B cell (primary cell): ENCODE results near the gene TMEM86B. TPM values are rescaled to one million over a fixed set of nuclear protein-coding genes. Genes with fewer than 3 reads are reported as not detected.

Experiments
- ATAC-seq: fragments of 200-7000 bp; cut with Tn5 transposase; one replicate; pipeline ENCODE4 v1.10.0; 2021; ENCODE audit warnings: low read depth, mild to moderate bottlenecking, moderate number of reproducible peaks, moderate library complexity
- CTCF ChIA-PET: fragments of 350-600 bp; sonication (Branson Sonifier 250); formaldehyde crosslinking; loops from one replicate; lab custom pipeline; 2021; ENCODE audit warnings: antibody characterized with exemption, inconsistent platforms; lab: Charles Lee
- POLR2A ChIA-PET: fragments of 350-600 bp; sonication (Branson Sonifier 250); formaldehyde crosslinking; loops from one replicate; lab custom pipeline; 2021; ENCODE audit warnings: antibody characterized with exemption; lab: Charles Lee
- DNase-seq: peaks from one replicate; pipeline ENCODE4 v3.0.0; 2013
- H2AFZ ChIP-seq: 2 replicates; pipeline ENCODE4 v1.6.1; 2012; ENCODE audit warnings: mild to moderate bottlenecking, low read depth, low read length; ENCODE audit not compliant: insufficient read depth, poor library complexity, severe bottlenecking
- H3K27ac ChIP-seq, 2 donors: 1 replicate in 1 of 2; 2 replicates in 1 of 2; pipeline ENCODE4 v1.5.1; 2012 to 2013; ENCODE audit warnings: low read length in 2 of 2, mild to moderate bottlenecking in 2 of 2, moderate library complexity in 1 of 2
- H3K27me3 ChIP-seq, 4 experiments: fragments of 200-600 bp in 1 of 4; sonication (generic) in 1 of 4; replicated peaks in 1 of 4; 1 replicate in 2 of 4; 2 replicates in 2 of 4; pipeline versions ENCODE4 v1.6.1 to v1.7.0; 2013 to 2016; ENCODE audit warnings: low read length in 3 of 4, mild to moderate bottlenecking in 2 of 4, mixed read lengths in 1 of 4, moderate library complexity in 1 of 4; ENCODE audit not compliant: insufficient read depth in 4 of 4, control insufficient read depth in 3 of 4; ENCODE audit errors: control extremely low read depth in 1 of 4
- H3K36me3 ChIP-seq, 2 experiments: replicated peaks in 1 of 2; 1 replicate in 1 of 2; 2 replicates in 1 of 2; pipeline versions ENCODE4 v1.6.1 to v1.7.1; 2013; ENCODE audit warnings: low read length in 1 of 2; ENCODE audit not compliant: insufficient read depth in 2 of 2, control insufficient read depth in 1 of 2; ENCODE audit errors: control extremely low read depth in 1 of 2, extremely low read depth in 1 of 2
- H3K4me1 ChIP-seq, 2 donors: fragments of 200-600 bp in 1 of 2; sonication (generic) in 1 of 2; 1 replicate in 1 of 2; 2 replicates in 1 of 2; pipeline versions ENCODE4 v1.5.1 to v1.6.1; 2013 to 2017; ENCODE audit warnings: low read length in 2 of 2; ENCODE audit not compliant: control insufficient read depth in 2 of 2, insufficient read depth in 2 of 2
- H3K4me2 ChIP-seq: replicated peaks from 2 replicates; pipeline ENCODE3; 2012; ENCODE audit warnings: mild to moderate bottlenecking, low read depth, low read length; ENCODE audit not compliant: poor library complexity, severe bottlenecking
- H3K4me3 ChIP-seq, 5 experiments: fragments of 200-600 bp in 1 of 5; sonication (generic) in 1 of 5; 1 replicate in 3 of 5; 2 replicates in 2 of 5; pipeline versions ENCODE4 v1.5.1 to v1.7.0; 2011 to 2016; ENCODE audit warnings: low read length in 4 of 5, mild to moderate bottlenecking in 4 of 5, low read depth in 2 of 5, control low read depth in 1 of 5, moderate library complexity in 1 of 5; ENCODE audit not compliant: insufficient read depth in 1 of 5; ENCODE audit errors: control extremely low read depth in 1 of 5, extremely low read depth in 1 of 5
- H3K79me2 ChIP-seq: fragments of 200-600 bp; sonication (generic); one replicate; pipeline ENCODE4 v1.6.0; 2016; ENCODE audit warnings: low read length; ENCODE audit not compliant: control insufficient read depth, insufficient read depth
- H3K9ac ChIP-seq: fragments of 200-600 bp; sonication (generic); 2 replicates; pipeline ENCODE4 v1.6.1; 2017; ENCODE audit warnings: mild to moderate bottlenecking, low read length, moderate library complexity
- H3K9me3 ChIP-seq, 3 donors: one replicate each; pipeline versions ENCODE4 v1.6.1 to v1.7.1; 2013; ENCODE audit warnings: low read length in 2 of 3; ENCODE audit not compliant: control insufficient read depth in 2 of 3, insufficient read depth in 1 of 3; ENCODE audit errors: control extremely low read depth in 1 of 3
- H4K20me1 ChIP-seq: 2 replicates; pipeline ENCODE4 v1.6.0; 2012; ENCODE audit warnings: mild to moderate bottlenecking, low read length; ENCODE audit not compliant: insufficient read depth, control insufficient read depth, poor library complexity, severe bottlenecking
- H3K27ac Mint-ChIP-seq: one replicate; pipeline ENCODE4 v1.8.0; 2021; ENCODE audit warnings: mixed read lengths
- H3K27me3 Mint-ChIP-seq: one replicate; pipeline ENCODE4 v1.8.0; 2021; ENCODE audit warnings: mixed read lengths
- H3K4me1 Mint-ChIP-seq: one replicate; pipeline ENCODE4 v1.8.0; 2021; ENCODE audit warnings: mixed read lengths
- H3K4me3 Mint-ChIP-seq: one replicate; pipeline ENCODE4 v1.8.0; 2021; ENCODE audit warnings: mixed read lengths
- H3K9me3 Mint-ChIP-seq: one replicate; pipeline ENCODE4 v1.8.0; 2022; ENCODE audit warnings: mixed read lengths; ENCODE audit not compliant: insufficient read depth
- EZH2 ChIP-seq: IDR thresholded peaks from 2 replicates; pipeline ENCODE4 v1.6.1; 2012; ENCODE audit warnings: borderline replicate concordance, low read depth, mild to moderate bottlenecking, moderate library complexity, low read length; ENCODE audit not compliant: insufficient read depth, poor library complexity, severe bottlenecking
- WGBS: methylation state at CpG from one replicate; pipeline ENCODE4 v1.1.5; 2013; ENCODE audit warnings: missing lambda C conversion rate; ENCODE audit not compliant: insufficient coverage; 5-methylcytosine and 5-hydroxymethylcytosine counted together
- intact Hi-C: fragments of 100-400 bp; cut with micrococcal nuclease; formaldehyde crosslinking; loops from one replicate; pipeline ENCODE4 v1.10.0; 2022
- polyA plus RNA-seq: library from polyadenylated mRNA; depleted of rRNA; stranded (reverse); fragments of >200 nt; gene quantifications from 2 replicates; pipeline ENCODE4 v1.2.3, GENCODE V29; 2012
- total RNA-seq, 2 donors: library from RNA; stranded (reverse); fragments of 120-200 nt in 1 of 2; gene quantifications; 1 replicate in 1 of 2; 2 replicates in 1 of 2; pipeline versions ENCODE4 v1.2.3 to v1.2.4, GENCODE V29; 2013 to 2022
- TF ChIP-seq, protein P1 (sequence below): fragments of 200-600 bp; IDR thresholded peaks from one replicate; pipeline ENCODE4 v1.8.0; 2022; ENCODE audit warnings: antibody characterized with exemption, mild to moderate bottlenecking

TMEM86B gene
- total and polyA plus RNA-seq, 2 donors (not counting 1 experiment from before 2014, with no cell fraction given) = 13.6 to 20.7 TPM

DNA sequence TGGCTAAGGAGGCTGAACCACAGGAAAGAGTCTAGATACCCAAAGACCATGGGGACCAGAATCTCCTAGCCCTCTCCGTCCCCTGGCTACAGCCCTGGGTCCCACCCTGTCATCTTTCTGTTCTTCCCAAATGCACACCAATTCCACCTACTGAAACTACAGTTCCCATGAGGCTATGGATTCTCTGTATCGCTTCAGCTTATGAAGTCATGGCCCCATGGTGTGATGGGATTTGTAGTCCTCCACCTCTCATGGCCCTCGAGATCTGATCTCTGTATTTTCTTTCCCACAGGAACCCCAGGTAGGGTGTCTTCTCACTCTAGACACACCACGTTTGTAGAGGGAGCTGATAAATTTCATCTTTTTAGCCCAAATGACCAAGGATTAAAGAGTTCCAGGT is 31.0 kb downstream of the TMEM86B start:
- no peaks in the 10 kb centered on the region for H3K4me1 Mint-ChIP-seq
- Histone ChIP-seq H3K79me2 (no peaks in the 10 kb centered on the region), H2AFZ (no peak overlapping the region), H3K9me3 (peaks cover 0 to 13% (median 0%) of the 10 kb centered on the region in 3 donors), H3K4me2 (no peak overlapping the region), H3K4me3 (no peak overlapping the region), H4K20me1 (no peaks in the 10 kb centered on the region), H3K9ac (no peak overlapping the region), H3K27ac (no peak overlapping the region), H3K27me3 (peaks cover 0 to 16% (median 0%) of the 10 kb centered on the region in 4 experiments), H3K36me3 (no peaks in the 10 kb centered on the region), H3K4me1 (no peaks in the 10 kb centered on the region)
- ATAC-seq (no peak), DNase-seq (no peak)
- ChIA-PET POLR2A (no interaction called here), CTCF (no interaction called here)
- H3K9me3 Mint-ChIP-seq = no peaks in the 10 kb centered on the region
- WGBS = 65% methylated on average over 2 of the region's 4 CpGs
- TF ChIP-seq EZH2 = no peak
- H3K4me3 Mint-ChIP-seq = no peak overlapping the region
- intact Hi-C loops = no loop called here
- H3K27ac Mint-ChIP-seq = no peak overlapping the region
- H3K27me3 Mint-ChIP-seq = peaks cover 34% of the 10 kb centered on the region

DNA sequence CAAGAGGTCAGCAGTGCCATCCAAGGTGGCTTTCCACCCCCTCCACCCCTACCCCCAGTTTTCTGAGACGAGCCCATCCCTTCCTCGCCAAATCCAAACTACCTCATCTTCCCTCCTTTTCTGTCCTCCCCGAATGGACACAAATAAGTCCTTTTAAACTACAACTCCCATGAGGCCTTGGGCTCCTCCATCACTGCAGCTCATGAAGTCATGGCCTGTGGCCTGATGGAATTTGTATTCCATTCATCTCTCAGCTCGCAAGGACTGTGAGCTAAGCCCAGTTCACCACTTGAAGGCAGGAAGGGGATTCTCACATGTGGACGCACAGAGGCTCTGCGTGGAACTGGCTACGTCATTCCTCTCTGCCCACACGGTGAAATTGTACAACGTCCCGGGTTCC is 31.8 kb downstream of the TMEM86B start:
- CTCF ChIA-PET = no interaction called here

More for the DNA sequence above, 31.8 kb downstream of the TMEM86B start:
- Histone ChIP-seq H2AFZ (no peak overlapping the region), H3K27me3 (peaks cover 0 to 16% (median 0%) of the 10 kb centered on the region in 4 experiments), H4K20me1 (no peaks in the 10 kb centered on the region), H3K4me3 (no peak overlapping the region), H3K4me2 (no peak overlapping the region), H3K4me1 (no peaks in the 10 kb centered on the region), H3K9me3 (peaks cover 0 to 13% (median 0%) of the 10 kb centered on the region in 3 donors), H3K79me2 (no peaks in the 10 kb centered on the region), H3K36me3 (no peaks in the 10 kb centered on the region), H3K27ac (no peak overlapping the region), H3K9ac (no peak overlapping the region)
- TF ChIP-seq, protein P1, sequence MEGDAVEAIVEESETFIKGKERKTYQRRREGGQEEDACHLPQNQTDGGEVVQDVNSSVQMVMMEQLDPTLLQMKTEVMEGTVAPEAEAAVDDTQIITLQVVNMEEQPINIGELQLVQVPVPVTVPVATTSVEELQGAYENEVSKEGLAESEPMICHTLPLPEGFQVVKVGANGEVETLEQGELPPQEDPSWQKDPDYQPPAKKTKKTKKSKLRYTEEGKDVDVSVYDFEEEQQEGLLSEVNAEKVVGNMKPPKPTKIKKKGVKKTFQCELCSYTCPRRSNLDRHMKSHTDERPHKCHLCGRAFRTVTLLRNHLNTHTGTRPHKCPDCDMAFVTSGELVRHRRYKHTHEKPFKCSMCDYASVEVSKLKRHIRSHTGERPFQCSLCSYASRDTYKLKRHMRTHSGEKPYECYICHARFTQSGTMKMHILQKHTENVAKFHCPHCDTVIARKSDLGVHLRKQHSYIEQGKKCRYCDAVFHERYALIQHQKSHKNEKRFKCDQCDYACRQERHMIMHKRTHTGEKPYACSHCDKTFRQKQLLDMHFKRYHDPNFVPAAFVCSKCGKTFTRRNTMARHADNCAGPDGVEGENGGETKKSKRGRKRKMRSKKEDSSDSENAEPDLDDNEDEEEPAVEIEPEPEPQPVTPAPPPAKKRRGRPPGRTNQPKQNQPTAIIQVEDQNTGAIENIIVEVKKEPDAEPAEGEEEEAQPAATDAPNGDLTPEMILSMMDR = no peak
- TF ChIP-seq EZH2 = no peak
- WGBS = 94% methylated on average over 10 of the region's 10 CpGs
- ATAC-seq (no peak), DNase-seq (no peak)
- Mint-ChIP-seq H3K4me1 (no peaks in the 10 kb centered on the region), H3K27ac (no peak overlapping the region), H3K27me3 (peaks cover 36% of the 10 kb centered on the region), H3K9me3 (no peaks in the 10 kb centered on the region), H3K4me3 (no peak overlapping the region)
- intact Hi-C loops = no loop called here
- POLR2A ChIA-PET = no interaction called here
